PC-3 (cell line): ENCODE data around the gene C5AR2.

Experiments used
- EZH2 ChIP-seq: fragments of 300-600 bp; sonication (generic); IDR thresholded peaks from one replicate; pipeline ENCODE4 v1.6.1; 2017; ENCODE audit warnings: antibody characterized with exemption, mild to moderate bottlenecking, low read length; ENCODE audit not compliant: unreplicated experiment
- EZH2phosphoT487 ChIP-seq: fragments of 300-600 bp; sonication (generic); IDR thresholded peaks from 2 replicates; pipeline ENCODE4 v1.6.1; 2018; ENCODE audit warnings: mild to moderate bottlenecking, antibody characterized with exemption, low read length, borderline replicate concordance
- TF ChIP-seq, protein P1 (sequence below): fragments of 300-600 bp; sonication (generic); conservative IDR thresholded peaks from 2 replicates; pipeline ENCODE4 v1.5.1; 2017; ENCODE audit warnings: antibody characterized with exemption, low read depth, mild to moderate bottlenecking, low read length

DNA sequence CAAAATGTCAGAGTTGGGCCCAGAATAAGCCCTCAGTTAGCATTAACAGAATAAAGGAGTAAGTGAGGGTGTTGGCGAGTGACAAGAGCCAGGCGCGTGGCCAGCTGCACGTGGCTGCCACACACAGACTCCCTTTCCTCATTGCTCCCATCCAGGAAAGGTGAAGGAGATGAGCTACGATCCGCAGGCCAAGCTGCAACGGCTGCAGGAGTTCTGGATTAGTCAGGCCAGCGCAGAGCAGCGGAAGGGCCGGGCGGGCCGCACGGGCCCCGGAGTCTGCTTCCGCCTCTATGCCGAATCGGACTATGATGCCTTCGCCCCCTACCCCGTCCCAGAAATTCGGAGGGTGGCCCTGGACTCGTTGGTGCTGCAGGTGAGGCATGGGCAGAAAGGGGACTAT lies 30.3 kb downstream of the C5AR2 start:
- TF ChIP-seq EZH2 (no peak), EZH2phosphoT487 (no peak)
- TF ChIP-seq, protein P1, sequence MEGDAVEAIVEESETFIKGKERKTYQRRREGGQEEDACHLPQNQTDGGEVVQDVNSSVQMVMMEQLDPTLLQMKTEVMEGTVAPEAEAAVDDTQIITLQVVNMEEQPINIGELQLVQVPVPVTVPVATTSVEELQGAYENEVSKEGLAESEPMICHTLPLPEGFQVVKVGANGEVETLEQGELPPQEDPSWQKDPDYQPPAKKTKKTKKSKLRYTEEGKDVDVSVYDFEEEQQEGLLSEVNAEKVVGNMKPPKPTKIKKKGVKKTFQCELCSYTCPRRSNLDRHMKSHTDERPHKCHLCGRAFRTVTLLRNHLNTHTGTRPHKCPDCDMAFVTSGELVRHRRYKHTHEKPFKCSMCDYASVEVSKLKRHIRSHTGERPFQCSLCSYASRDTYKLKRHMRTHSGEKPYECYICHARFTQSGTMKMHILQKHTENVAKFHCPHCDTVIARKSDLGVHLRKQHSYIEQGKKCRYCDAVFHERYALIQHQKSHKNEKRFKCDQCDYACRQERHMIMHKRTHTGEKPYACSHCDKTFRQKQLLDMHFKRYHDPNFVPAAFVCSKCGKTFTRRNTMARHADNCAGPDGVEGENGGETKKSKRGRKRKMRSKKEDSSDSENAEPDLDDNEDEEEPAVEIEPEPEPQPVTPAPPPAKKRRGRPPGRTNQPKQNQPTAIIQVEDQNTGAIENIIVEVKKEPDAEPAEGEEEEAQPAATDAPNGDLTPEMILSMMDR = no peak
